Fibroblast of lung (primary cell): ENCODE results near the gene NHSL2. TPM values are rescaled to one million over a fixed set of nuclear protein-coding genes. Genes with fewer than 3 reads are reported as not detected.

Experiments used
- DNase-seq, 2 donors: peaks; one replicate each; pipeline versions ENCODE4 v3.0.0 to v3.0.0-alpha.2; 2010; ENCODE audit warnings: low read depth in 2 of 2
- H2AFZ ChIP-seq: 2 replicates; pipeline ENCODE4 v1.5.1; 2012; ENCODE audit warnings: low read length, control low read depth, inconsistent platforms
- H3K27ac ChIP-seq: 2 replicates; pipeline ENCODE4 v1.5.1; 2011; ENCODE audit warnings: low read length, control low read depth; ENCODE audit not compliant: insufficient read depth
- H3K27me3 ChIP-seq: 2 replicates; pipeline ENCODE4 v1.5.1; 2011; ENCODE audit warnings: mild to moderate bottlenecking, low read length; ENCODE audit not compliant: control insufficient read depth, insufficient read depth
- H3K36me3 ChIP-seq: 2 replicates; pipeline ENCODE4 v1.5.1; 2011; ENCODE audit warnings: low read length; ENCODE audit not compliant: control insufficient read depth, insufficient read depth
- H3K4me1 ChIP-seq: 2 replicates; pipeline ENCODE4 v1.5.1; 2011; ENCODE audit warnings: low read length; ENCODE audit not compliant: control insufficient read depth, insufficient read depth; ENCODE audit errors: extremely low read depth
- H3K4me2 ChIP-seq: 2 replicates; pipeline ENCODE4 v1.5.1; 2011; ENCODE audit warnings: low read length, control low read depth; ENCODE audit not compliant: insufficient read depth; ENCODE audit errors: extremely low read depth
- H3K4me3 ChIP-seq, 4 experiments: fragments of 200-600 bp in 1 of 4; sonication (generic) in 1 of 4; replicated peaks in 1 of 4; 2 replicates each; pipeline ENCODE4 v1.5.1; 2011 to 2016; ENCODE audit warnings: low read length in 4 of 4, low read depth in 3 of 4, mild to moderate bottlenecking in 3 of 4, control low read depth in 2 of 4, inconsistent platforms in 1 of 4, mixed read lengths in 1 of 4; ENCODE audit not compliant: insufficient read depth in 1 of 4; ENCODE audit errors: control extremely low read depth in 1 of 4
- H3K79me2 ChIP-seq: 2 replicates; pipeline ENCODE4 v1.5.1; 2012; ENCODE audit warnings: mild to moderate bottlenecking, low read length, inconsistent platforms; ENCODE audit not compliant: control insufficient read depth, insufficient read depth
- H3K9ac ChIP-seq: 2 replicates; pipeline ENCODE4 v1.5.1; 2011; ENCODE audit warnings: mild to moderate bottlenecking, low read length, control low read depth; ENCODE audit not compliant: insufficient read depth
- H3K9me3 ChIP-seq: 2 replicates; pipeline ENCODE4 v1.5.1; 2012; ENCODE audit warnings: low read depth, low read length; ENCODE audit not compliant: control insufficient read depth, insufficient read depth
- H4K20me1 ChIP-seq: 2 replicates; pipeline ENCODE4 v1.5.1; 2011; ENCODE audit warnings: low read length; ENCODE audit not compliant: control insufficient read depth, insufficient read depth; ENCODE audit errors: extremely low read depth
- EZH2 ChIP-seq: IDR thresholded peaks from 2 replicates; pipeline ENCODE4 v1.5.1; 2012; ENCODE audit warnings: low read length, control low read depth, mild to moderate bottlenecking; ENCODE audit errors: missing control alignments
- polyA plus RNA-seq, 2 donors: library from polyadenylated mRNA; depleted of rRNA in 1 of 2; stranded (reverse) in 1 of 2; unstranded in 1 of 2; fragments of >200 nt; gene quantifications; 2 replicates each; pipeline ENCODE4 v1.2.1, GENCODE V29; 2011 to 2012; ENCODE audit warnings: missing spikeins in 1 of 2
- total RNA-seq: library from RNA; depleted of rRNA; stranded (reverse); fragments of >200 nt; gene quantifications from 2 replicates; pipeline ENCODE4 v1.2.1, GENCODE V29; 2014
- TF ChIP-seq, protein P1 (sequence below), 2 donors: IDR thresholded peaks in 1 of 2; conservative IDR thresholded peaks in 1 of 2; 1 replicate in 1 of 2; 2 replicates in 1 of 2; pipeline ENCODE4 v1.5.1; 2011 to 2012; ENCODE audit warnings: low read length in 2 of 2, control low read depth in 1 of 2, inconsistent platforms in 1 of 2, low read depth in 1 of 2, mild to moderate bottlenecking in 1 of 2

NHSL2 gene
- total and polyA plus RNA-seq, 2 donors (not counting 1 experiment from before 2014, with no cell fraction given): 4.3 to 9.7 TPM

DNA sequence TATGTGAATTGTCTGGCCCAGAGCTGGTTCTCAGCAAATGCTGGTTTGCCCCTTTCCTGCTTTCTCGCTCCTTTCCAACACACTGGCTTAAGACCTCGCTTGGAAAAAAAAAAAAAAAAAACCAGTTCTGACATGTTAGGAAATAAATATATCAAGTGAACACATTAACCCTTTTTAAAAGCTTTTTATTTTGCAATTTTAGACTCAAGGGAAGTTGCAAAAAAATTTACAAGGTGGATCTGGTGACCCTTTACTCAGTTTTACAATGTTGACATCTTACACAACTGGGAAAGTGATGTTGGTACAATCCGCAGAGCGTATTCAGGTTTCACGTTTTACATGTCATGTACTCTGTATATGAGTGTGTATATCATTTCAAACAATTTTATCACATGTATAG is 121.0 kb downstream of the NHSL2 start:
- H3K79me2 ChIP-seq: no peaks in the 10 kb centered on the region
- DNase-seq: no peak
- H3K27ac ChIP-seq: no peak overlapping the region
- TF ChIP-seq, protein P1, sequence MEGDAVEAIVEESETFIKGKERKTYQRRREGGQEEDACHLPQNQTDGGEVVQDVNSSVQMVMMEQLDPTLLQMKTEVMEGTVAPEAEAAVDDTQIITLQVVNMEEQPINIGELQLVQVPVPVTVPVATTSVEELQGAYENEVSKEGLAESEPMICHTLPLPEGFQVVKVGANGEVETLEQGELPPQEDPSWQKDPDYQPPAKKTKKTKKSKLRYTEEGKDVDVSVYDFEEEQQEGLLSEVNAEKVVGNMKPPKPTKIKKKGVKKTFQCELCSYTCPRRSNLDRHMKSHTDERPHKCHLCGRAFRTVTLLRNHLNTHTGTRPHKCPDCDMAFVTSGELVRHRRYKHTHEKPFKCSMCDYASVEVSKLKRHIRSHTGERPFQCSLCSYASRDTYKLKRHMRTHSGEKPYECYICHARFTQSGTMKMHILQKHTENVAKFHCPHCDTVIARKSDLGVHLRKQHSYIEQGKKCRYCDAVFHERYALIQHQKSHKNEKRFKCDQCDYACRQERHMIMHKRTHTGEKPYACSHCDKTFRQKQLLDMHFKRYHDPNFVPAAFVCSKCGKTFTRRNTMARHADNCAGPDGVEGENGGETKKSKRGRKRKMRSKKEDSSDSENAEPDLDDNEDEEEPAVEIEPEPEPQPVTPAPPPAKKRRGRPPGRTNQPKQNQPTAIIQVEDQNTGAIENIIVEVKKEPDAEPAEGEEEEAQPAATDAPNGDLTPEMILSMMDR (conservative IDR thresholded peaks at IDR 0.05 in 1 of 2, IDR thresholded peaks at IDR 0.05 in 1 of 2; ENCODE audit: low read depth in 1 of 2, low read length in 2 of 2): no peak
- TF ChIP-seq EZH2: no peak
- no peak overlapping the region for H3K9ac ChIP-seq
- H3K4me1 ChIP-seq: peaks cover 14% of the 10 kb centered on the region
- H3K27me3 ChIP-seq: no peaks in the 10 kb centered on the region
- no peaks in the 10 kb centered on the region for H4K20me1 ChIP-seq
- no peak overlapping the region for H2AFZ ChIP-seq
- no peaks in the 10 kb centered on the region for H3K36me3 ChIP-seq
- H3K9me3 ChIP-seq: no peaks in the 10 kb centered on the region
- H3K4me2 ChIP-seq: no peak overlapping the region
- no peak overlapping the region for H3K4me3 ChIP-seq

DNA sequence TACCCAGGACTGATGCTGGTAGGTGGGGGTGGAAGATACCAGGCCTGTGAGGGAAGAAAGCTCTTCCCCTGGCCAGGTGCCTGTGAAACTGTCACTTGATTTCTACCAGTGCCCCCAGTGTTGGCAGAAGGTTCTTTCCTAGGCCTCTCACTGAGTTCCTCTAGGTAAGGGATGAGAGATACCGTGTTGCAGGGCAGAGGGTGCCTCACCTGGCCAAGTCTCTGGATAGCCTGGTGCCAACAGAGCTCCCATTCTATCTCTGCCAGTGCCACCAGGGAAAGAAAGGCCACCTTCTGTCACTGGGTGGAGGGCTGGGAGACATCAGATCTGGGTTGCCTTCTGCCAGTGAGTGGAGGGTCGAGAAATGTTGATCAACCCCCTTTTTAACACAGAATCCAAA is 127.0 kb downstream of the NHSL2 start:
- H3K27me3 ChIP-seq: no peaks in the 10 kb centered on the region
- H3K4me1 ChIP-seq: no peaks in the 10 kb centered on the region
- H2AFZ ChIP-seq: no peak overlapping the region
- H3K27ac ChIP-seq: no peak overlapping the region
- no peak overlapping the region for H3K4me3 ChIP-seq
- H3K9ac ChIP-seq: no peak overlapping the region
- H3K79me2 ChIP-seq: no peaks in the 10 kb centered on the region
- H4K20me1 ChIP-seq: no peaks in the 10 kb centered on the region
- no peaks in the 10 kb centered on the region for H3K9me3 ChIP-seq
- DNase-seq: no peak
- H3K36me3 ChIP-seq: no peaks in the 10 kb centered on the region
- no peak overlapping the region for H3K4me2 ChIP-seq
- TF ChIP-seq EZH2: no peak
- TF ChIP-seq, protein P1 (conservative IDR thresholded peaks at IDR 0.05 in 1 of 2, IDR thresholded peaks at IDR 0.05 in 1 of 2; ENCODE audit: low read depth in 1 of 2, low read length in 2 of 2): no peak

DNA sequence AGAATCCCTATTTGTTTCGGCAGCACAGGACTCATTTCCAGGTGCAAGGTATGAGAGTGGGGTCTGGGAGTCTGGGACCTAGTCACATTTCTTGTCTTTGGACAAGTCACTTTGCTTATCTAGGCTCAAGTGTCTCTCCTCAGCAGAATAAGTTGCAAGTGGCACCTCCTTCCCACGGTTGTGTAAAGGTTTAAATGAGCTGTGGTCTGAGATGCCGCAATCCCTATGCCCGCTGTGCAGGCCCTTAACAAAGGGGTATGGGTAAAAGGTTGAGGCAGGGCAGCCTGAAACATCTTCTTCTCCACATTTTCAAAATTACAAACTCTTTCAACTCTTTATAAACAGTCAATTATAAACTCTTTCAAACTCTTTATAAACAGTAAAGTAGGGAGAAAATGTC is 127.4 kb downstream of the NHSL2 start:
- Histone ChIP-seq H3K9ac (no peak overlapping the region), H3K4me1 (no peaks in the 10 kb centered on the region), H3K27me3 (no peaks in the 10 kb centered on the region), H4K20me1 (no peaks in the 10 kb centered on the region), H3K27ac (no peak overlapping the region), H3K36me3 (no peaks in the 10 kb centered on the region), H3K9me3 (no peaks in the 10 kb centered on the region), H3K4me2 (no peak overlapping the region), H3K79me2 (no peaks in the 10 kb centered on the region), H3K4me3 (no peak overlapping the region), H2AFZ (no peak overlapping the region)
- no peak for DNase-seq
- no peak for TF ChIP-seq EZH2
- TF ChIP-seq, protein P1 (conservative IDR thresholded peaks at IDR 0.05 in 1 of 2, IDR thresholded peaks at IDR 0.05 in 1 of 2; ENCODE audit: low read depth in 1 of 2, low read length in 2 of 2): no peak
